Fibroblast of the aortic adventitia (primary cell): ENCODE results near the gene MAGEB3. TPM values are rescaled to one million over a fixed set of nuclear protein-coding genes. Genes with fewer than 3 reads are reported as not detected.

ENCODE experiments used
- DNase-seq: peaks from one replicate; pipeline ENCODE4 v3.0.0-alpha.2; 2010; ENCODE audit warnings: low read depth
- H3K4me3 ChIP-seq: 2 replicates; pipeline ENCODE4 v1.5.1; 2011; ENCODE audit warnings: low read depth, mild to moderate bottlenecking, control low read depth, low read length, moderate library complexity
- total RNA-seq: library from RNA; depleted of rRNA; stranded (reverse); fragments of >200 nt; gene quantifications from 2 replicates; pipeline ENCODE4 v1.2.3, GENCODE V29; 2012; ENCODE audit warnings: low replicate concordance
- TF ChIP-seq, protein P1 (sequence below): IDR thresholded peaks from 2 replicates; pipeline ENCODE4 v1.5.1; 2011; ENCODE audit warnings: mild to moderate bottlenecking, low read length, control low read depth, inconsistent platforms; ENCODE audit not compliant: insufficient read depth

MAGEB3 gene
- total RNA-seq, 1 donor = not detected

DNA sequence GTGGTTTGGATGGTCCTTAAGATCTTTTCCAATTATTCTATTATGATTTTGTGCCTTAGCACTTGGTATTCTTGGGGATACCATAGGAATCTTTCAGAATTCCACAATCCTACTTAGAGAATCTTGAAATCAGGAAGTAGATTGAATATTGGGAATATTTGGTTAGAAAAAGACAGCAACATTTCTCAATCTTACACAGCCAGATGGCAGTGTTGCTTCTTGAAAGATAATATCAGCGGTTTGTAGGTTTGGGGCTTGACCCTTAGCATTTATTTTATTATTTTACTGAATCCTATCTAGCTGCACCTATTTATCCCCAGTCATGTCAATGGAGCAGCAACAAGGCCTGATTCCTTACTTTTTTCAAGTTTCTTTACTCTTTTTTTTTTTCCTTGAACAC lies 45.0 kb downstream of the MAGEB3 start:
- no peak overlapping the region for H3K4me3 ChIP-seq
- DNase-seq = peak; percentile 55
- TF ChIP-seq, protein P1, sequence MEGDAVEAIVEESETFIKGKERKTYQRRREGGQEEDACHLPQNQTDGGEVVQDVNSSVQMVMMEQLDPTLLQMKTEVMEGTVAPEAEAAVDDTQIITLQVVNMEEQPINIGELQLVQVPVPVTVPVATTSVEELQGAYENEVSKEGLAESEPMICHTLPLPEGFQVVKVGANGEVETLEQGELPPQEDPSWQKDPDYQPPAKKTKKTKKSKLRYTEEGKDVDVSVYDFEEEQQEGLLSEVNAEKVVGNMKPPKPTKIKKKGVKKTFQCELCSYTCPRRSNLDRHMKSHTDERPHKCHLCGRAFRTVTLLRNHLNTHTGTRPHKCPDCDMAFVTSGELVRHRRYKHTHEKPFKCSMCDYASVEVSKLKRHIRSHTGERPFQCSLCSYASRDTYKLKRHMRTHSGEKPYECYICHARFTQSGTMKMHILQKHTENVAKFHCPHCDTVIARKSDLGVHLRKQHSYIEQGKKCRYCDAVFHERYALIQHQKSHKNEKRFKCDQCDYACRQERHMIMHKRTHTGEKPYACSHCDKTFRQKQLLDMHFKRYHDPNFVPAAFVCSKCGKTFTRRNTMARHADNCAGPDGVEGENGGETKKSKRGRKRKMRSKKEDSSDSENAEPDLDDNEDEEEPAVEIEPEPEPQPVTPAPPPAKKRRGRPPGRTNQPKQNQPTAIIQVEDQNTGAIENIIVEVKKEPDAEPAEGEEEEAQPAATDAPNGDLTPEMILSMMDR = peak; percentile 14

DNA sequence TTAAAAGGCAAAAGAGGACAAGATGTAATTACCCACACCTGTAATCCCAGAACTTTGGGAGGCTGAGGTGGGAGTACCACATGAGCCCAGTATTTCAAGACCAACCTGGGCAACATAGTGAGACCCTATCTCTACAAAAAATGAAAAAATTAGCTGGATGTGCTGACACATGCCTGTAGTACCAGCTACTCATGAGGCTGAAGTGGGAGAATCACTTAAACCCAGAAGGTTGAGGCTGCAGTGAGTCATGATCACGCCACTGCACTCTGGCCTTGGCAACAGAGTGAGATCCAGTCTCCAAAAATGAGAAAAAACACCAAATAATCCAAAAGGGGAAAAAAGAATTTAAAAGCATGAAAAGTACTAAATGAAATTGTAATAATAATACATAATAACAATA lies 47.9 kb downstream of the MAGEB3 start:
- H3K4me3 ChIP-seq = no peak overlapping the region
- TF ChIP-seq, protein P1 = no peak
- peak; percentile 66 for DNase-seq

DNA sequence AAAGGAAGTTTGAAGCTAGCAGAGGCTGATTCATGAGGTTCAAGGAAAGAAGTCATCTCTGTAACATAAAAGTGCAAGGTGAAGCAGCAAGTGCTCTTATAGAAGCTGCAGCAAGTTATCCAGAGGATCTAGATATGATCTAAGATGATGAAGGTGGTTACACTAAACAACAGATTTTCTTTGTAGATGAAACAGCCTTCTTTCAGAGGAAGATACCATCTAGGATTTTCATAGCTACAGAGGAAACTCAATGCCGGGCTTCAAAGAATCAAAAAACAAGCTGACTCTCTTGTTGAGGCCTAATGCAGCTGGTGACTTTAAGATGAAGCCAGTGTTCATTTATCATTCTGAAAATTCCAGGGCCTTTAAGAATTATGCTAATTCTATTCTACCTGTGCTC lies 50.0 kb downstream of the MAGEB3 start:
- H3K4me3 ChIP-seq = no peak overlapping the region
- no peak for DNase-seq
- TF ChIP-seq, protein P1 = no peak

DNA sequence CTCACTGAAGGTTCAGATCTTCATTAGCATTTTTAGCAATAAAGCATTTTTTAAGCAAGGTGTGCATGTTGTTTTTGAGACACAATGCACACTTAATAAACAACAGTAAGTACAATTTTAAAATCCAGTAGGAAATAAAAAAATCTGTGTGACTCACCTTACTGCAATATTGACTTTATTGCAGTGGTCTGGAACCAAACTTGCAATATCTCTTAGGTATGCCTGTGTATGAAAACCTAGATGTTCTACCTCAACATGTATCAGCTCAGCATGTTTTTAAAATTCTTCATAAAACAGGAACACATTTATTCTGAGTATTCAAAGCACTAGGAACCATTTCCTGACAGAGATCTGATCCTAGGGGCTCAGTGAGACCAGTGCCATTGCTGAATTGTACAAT lies 52.1 kb downstream of the MAGEB3 start:
- DNase-seq = no peak
- TF ChIP-seq, protein P1 = no peak
- H3K4me3 ChIP-seq = no peak overlapping the region

DNA sequence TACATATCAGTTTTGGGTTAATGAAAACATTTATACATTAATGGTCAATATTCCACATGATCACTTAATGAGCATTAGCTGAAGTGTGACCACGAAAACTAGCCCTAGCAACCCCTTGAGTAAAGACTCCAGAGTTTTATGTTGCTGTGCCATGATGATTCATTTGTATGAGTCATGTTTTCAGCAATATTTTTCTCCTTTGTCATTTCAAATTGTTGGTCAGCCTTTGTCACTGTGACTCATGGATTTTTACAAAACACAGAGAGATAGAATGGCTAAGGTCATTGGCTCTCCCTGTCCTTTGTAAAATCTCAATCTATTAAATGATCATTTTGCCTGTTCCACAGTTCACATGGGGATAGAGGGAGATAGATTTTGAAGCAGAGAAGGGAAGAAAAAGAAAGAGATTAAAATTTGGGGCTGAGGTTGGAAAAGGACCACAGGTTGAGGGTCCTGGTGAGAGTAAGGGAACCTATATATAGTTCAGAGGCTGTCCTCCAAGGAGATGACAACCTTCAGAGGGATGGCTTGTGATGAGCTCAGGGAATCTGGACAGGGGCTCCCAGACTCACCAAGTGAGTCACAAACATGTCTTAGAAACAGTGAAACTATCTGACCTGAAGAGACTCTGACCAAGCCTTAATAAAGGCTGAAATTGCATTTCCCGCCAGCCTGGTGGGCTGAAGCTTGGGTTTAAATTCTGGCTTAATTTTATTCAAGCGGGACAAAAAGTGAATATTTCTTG lies 53.2 kb downstream of the MAGEB3 start:
- TF ChIP-seq, protein P1 = no peak
- H3K4me3 ChIP-seq = no peak overlapping the region
- DNase-seq = peak; percentile 88

Other genes with a start within 250 kb of the MAGEB3 start
- not detected in 2 replicates for gene MAGEB2, start 15.1 kb upstream of the MAGEB3 start, total RNA-seq
- gene MAGEB4, start 11.3 kb downstream of the MAGEB3 start, total RNA-seq = not detected in 2 replicates
- not detected in 2 replicates for gene MAGEB1, start 16.5 kb downstream of the MAGEB3 start, total RNA-seq
- 0.90 and 1.7 TPM in 2 replicates for gene NR0B1, start 78.7 kb downstream of the MAGEB3 start, total RNA-seq